Inferior parietal cortex (tissue), 1 donor: ENCODE data around the gene KIFAP3.
A peak's percentile ranks its signal among the peaks of the same experiment; 100 is the strongest.
"Not testable (repeated sequence)": the region's sequence is repeated elsewhere in the genome, so short reads cannot be mapped to it uniquely, and the experiment has no call there.

Experiments used
- DNase-seq: peaks from one replicate; pipeline ENCODE4 v3.0.0-alpha.2; 2016; ENCODE audit errors: extremely low spot score

KIFAP3 gene

DNA sequence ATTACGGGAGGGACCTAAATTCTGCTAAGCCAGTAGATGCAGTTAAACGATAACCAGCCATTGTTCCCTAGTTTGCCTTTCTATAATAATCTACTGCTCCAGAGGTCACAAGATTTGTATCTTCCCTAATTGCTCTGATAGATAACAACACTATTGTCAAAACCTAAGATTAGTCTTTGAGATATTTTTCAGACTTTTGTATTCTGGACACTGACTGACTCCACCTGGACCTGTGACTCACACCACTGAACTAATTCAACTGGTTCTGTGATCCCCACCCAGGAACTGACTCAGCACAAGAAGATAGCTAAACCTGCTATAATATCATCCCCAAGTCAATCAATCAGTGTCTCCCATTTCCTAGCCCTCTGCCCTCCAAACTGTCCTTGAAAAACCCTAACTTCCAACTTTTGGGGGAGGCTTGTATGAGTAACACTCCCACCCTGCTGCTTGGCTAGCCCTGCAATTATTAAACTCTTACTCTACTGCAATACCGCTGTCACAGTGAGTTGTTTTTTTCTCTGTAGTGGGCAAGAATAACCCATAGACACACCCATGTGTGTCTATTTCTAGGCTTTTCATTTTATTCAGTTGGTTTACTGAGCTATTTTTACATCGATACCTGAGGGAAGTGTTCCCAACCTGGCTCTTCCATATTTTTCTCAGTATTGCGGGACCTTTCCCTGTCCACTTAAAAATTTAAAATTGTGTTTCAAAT is 11.2 kb downstream of the KIFAP3 start:
- no peak for DNase-seq

DNA sequence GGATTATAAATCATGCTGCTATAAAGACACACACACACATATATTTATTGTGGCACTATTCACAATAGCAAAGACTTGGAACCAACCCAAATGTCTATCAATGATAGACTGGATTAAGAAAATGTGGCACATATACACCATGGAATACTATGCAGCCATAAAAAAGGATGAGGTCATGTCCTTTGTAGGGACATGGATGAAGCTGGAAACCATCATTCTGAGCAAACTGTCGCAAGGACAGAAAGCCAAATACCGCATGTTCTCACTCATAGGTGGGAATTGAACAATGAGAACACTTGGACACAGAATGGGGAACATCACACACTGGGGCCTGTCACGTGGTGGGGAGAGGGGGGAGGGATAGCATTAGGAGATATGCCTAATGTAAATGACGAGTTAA is 12.8 kb downstream of the KIFAP3 start:
- not testable (repeated sequence) for DNase-seq

DNA sequence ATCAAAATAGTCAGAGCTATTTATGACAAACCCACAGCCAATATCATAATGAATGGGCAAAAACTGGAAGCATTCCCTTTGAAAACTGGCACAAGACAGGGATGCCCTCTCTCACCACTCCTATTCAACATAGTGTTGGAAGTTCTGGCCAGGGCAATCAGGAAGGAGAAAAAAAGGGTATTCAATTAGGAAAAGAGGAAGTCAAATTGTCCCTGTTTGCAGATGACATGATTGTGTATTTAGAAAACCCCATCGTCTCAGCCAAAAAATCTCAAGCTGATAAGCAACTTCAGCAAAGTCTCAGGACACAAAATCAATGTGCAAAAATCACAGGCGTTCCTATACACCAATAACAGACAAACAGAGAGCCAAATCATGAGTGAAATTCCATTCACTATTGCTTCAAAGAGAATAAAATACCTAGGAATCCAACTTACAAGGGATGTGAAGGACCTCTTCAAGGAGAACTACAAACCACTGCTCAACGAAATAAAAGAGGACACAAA is 14.4 kb downstream of the KIFAP3 start:
- DNase-seq: not testable (repeated sequence)

DNA sequence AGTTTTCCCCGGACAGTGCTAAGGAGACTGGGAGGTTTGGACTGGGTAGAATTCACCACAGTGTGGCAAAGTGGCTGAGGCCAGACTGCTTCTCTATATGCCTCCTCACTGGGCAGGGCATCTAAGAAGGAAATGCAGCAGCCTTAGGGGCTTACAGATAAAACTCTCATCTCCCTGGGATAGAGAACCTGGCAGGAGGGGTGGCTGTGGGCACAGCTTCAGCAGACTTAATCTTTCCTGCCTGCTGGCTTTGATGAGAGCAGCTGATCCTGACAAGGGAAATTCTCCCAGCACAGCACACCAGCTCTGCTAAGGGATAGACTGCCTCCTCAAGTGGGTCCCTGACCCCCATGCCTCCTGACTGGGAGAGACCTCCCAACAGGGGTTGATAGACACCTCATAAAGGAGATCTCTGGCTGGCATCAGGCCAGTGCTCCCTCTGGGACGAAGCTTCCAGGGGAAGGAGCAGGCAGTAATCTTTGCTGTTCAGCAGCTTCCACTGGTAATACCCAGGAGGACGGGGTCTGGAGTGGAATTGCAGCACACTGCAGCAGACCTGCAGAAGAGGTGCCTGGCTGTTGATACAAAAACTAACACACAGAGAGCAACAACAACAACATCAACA is 25.2 kb downstream of the KIFAP3 start:
- no peak for DNase-seq

DNA sequence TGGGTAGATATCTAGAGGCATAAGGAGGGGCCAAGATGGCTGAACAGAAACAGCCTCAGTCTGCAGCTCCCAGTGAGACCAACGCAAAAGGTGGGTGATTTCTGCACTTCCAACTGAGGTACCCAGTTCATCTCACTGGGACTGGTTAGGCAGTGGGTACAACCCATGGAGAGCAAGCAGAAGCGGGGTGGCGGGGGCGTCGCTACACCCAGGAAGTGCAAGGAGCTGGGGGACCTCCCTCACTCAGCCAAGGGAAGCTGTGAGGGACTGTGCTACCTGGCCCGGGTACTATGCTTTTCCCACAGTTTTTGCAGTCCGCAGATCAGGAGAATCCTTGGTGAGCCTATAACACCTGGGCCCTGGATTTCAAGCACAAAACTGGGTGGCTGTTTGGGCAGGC is 26.0 kb downstream of the KIFAP3 start:
- DNase-seq: no peak

DNA sequence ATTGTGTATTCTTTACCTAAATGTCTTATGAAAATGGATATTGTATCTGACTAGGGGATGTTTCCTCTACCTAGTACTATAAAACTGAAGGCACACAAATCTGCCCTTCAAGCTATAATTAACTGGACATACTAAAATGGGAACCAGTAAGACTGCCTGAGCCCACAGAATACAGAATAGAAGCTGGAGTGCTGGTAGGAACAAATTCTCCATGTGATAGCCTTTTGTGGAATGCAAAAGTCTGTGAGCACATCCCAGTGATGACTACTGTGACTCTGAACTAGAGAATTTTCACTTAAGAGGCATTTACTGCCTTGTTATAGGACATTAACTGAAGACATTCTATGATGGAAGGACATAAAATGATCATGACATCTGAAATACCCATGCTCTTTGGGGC is 30.3 kb downstream of the KIFAP3 start:
- DNase-seq: no peak

DNA sequence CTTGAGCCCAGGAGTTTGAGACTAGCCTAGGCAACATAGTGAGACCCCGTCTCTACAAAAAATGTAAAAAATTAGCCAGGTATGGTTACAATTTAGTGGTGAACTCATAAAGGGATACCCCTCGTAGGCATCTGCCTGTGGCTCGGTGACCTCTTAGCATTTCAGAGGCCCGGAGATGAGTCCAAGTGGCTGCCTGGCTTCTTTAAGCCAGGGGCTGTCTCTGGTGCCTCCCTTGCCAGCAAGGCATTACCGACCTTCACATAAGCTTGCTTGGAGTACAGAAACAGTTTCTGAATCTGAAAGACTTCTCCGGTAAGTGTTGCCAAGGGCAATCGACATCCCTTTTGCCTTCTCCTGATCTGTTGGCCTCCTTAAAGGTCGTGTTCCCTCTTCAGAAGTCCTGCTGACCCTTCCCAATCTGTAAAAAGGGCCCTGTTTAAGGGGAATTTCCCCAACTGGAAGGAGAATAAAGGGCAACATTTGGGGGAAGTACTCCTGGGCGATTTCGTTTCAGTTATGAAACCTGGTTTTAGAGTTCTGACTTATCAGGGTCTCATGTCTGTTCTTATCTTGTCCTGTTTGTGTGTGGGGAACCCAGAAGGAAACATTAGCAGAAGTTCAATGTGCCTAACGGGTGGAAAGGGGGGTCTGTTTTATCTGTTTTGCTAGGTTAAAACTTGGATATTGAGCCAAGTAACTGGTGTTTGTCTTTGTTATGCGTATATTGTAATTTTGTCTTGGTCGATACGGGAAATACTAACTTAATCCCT is 32.9 kb downstream of the KIFAP3 start:
- no peak for DNase-seq

DNA sequence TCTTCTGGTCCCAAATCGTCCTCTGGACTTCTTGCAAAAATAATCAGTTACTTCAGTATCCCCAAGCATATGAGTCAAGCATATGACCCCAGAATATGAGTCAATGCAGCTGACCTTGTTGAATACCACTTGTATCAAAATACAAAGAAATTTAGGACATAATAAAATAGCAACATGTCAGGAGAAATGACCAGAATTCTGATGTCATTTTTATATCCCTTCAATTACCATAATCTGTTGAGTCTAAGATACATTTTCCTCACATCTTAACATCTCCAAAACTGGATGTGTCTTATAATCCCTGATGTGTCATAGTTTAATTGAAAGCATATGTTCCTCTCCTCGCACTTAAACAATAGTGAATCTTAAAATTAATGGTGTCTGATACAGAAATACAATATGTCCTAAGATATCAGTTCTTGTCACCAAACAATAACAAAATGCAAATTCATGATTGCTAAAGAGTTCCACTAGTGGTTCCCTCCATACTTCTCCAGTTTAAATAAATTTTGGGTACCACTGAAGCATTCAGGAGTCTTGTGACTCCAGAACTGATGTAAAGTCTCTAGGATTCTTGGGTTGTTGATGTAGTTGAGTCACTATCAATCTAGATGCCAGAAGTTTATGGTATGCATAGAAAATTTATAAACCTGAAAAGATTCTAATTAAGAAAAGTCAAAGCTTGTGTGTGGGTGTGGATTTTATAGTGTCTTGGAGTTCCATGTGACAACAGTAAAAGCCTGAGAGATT is 41.8 kb downstream of the KIFAP3 start:
- DNase-seq: no peak

DNA sequence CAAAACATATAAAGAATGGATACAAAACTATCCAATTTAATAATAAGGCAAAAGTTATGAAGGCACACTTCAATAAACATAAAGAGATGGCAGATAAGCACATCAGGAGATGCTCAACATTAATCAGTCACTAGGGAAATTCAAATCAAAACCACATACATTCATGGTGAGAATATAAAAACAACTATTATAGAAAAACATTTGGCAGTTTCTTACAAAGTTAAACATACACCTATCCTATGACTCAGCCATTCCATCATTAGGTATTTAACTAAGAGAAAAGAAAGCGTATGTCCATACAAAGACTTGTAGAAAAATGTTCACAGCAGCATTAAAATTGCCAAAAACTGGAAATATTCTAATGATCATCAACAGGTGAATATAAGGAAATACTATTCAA is 44.3 kb downstream of the KIFAP3 start:
- DNase-seq: no peak

DNA sequence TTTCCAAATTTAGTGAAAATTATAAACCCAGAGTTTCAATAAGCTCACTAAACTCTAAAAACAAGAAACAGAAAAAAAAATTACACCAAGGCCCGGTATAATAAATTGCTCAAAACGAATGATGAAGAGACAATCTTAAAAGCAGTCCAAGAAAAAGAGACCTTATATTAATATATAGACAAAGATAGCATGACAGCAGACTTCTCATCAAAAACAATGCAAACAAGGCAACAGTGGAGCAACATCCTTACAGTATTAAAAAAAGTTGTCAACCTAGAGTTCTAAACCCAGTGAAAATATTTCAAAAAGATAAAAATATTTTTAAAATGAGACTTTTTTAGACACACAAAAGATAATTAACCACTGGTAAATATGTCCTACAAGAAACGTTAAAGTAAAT is 46.7 kb downstream of the KIFAP3 start:
- no peak for DNase-seq

DNA sequence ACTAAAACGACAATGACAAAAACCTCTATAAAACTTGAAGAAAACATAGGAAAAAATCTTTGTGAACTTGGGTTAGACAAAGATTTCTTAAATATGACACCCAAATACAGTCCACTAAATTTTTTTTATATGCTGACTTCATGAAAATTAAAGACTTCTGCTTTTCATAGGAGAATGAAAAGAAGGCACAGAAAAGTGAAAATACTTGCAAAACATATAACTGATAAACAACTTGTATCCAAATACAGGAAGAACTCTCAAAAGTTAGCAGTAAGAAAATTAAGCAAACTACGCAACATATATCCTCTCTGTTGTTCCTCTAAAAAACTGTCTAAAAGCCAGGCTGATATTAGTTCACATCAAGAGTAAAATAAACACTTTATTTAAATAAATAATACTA is 53.6 kb downstream of the KIFAP3 start:
- DNase-seq: no peak

DNA sequence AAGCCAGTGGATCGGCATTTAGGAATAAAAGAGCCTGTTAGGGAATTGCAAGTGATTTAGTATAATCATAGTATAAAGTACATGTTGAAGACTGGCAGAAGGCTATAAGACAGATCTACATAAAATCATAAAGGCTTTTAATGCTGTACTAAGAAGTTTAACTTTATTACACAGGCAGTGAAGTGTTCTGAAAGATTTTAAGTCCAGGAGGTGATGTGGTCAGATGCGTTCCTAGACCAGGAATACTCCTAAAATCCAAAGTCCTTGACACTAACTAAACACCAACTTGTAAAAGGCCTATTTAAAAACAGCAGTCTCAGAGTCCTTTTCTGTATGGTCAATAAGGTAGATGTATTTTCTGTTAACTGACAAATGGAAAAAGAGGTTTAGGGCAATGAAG is 57.0 kb downstream of the KIFAP3 start:
- DNase-seq: no peak

DNA sequence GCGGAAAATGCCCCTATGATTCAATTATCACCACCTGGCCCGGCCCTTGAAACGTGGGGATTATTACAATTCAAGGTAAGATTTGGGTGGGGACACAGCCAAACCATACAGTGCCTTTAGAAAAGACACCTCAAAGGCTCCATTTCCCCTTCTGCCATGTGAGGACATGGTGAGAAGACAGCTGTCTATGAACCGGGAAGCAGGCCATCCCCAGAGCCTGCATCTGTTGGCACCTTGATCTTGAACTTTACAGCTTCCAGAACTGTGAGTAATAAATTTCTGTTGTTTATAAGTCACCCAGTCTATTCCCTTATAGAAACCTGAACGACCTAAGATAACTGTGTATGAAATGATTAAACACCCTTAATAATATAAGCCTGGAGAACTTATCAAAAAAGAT is 61.6 kb downstream of the KIFAP3 start:
- DNase-seq: no peak

DNA sequence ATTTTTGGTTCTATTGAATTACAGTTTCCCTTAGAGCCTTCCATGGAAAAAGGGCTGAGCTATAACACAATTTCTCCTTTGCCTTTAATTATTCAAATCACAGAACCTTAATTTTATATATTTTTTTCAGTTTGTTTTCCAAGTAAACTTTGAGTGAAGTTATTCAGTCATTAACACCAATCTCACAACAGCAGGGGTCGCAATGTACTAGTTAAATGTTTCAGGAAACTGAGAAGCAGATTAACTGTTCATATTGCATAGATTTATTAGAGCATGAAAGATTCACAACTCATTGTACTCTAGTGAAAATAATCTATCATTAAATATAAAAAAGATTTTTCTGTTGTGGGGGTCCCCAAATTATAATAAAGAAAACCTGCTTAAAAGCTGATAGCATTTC is 64.1 kb downstream of the KIFAP3 start:
- DNase-seq: no peak

DNA sequence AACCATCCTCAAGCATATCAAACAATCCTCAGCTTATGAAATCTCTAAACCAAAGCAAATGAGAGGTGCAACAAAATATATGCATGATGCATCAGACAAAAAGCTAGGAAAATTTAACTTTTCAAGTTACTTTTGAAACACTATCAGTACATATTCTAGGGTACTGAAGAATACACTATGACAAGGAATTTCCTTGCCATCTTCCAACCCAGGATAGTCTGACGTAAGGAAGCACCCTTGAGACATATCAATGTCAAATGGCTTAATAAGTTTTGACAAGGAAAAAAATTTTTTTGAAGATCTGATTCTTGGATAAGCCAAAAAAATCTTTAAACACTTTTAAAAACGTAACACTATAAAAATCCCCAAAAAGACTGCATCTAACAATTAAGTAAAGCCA is 64.9 kb downstream of the KIFAP3 start:
- DNase-seq: no peak

DNA sequence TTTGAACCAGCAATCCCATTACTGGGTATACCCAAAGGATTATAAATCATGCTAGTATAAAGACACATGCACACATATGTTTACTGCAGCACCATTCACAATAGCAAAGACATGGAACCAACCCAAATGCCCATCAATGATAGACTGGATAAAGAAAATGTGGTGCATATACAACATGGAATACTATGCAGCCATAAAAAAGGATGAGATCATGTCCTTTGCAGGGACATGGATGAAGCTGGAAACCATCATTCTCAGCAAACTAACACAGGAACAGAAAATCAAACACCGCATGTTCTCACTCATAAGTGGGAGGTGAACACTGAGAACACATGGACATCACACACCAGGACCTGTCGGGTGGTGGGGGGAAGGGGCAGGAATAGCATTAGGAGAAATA is 65.8 kb downstream of the KIFAP3 start:
- not testable (repeated sequence) for DNase-seq

DNA sequence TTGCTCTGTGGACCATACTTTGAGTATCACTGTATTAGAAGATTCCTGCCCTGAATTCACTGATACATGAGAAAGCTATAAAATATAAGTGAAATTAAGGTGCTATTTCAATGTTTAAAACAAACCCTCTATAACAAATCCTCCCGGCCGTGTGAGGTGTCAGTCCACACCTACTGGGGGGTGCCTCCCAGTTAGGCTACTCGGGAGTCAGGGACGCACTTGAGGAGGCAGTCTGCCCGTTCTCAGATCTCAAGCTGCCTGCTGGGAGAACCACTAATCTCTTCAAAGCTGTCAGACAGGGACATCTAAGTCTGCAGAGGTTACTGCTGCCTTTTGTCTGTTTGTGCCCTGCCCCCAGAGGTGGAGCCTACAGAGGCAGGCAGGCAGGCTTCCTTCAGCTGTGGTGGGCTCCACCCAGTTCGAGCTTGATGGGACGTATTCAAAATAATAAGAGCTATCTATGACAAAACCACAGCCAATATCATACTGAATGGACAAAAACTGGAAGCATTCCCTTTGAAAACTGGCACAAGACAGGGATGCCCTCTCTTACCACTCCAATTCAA is 71.1 kb downstream of the KIFAP3 start:
- not testable (repeated sequence) for DNase-seq

DNA sequence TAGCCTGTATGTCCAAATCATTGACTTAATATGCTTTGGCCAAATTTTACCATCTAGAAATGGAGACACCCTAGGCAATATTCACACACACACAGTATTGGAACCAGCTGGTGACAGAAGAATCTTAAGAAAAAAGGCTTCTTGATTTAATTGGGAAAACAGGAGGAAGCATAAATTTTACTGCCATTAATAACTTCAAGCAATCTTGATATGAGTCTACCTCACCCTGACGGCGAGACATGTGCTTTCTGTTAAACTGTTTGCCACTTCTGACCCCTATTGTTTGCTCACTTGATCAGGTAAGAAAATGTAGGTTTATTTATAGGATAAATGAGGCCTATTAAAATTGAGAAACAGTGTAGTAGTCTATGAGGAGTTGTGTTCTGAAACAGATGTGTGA is 73.2 kb downstream of the KIFAP3 start:
- no peak for DNase-seq

DNA sequence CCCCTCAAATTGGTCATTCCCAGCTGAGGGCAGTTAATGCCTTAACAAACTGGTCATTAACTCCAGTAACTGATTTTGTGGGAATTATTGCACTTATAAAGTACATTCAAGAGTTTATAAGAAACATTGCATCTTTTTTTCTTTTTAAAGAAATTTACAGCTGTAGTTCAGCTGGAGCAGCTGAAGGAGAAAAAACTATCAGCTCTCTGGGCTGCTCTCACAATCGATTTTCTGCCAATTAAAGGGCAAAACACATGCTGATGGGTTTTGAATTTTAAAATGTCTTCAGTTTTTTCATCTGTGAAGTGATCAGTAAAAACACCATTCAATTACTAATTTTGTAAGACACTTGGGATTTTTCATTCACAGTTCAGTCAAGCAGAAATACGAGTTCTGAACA is 74.7 kb downstream of the KIFAP3 start:
- DNase-seq: no peak

DNA sequence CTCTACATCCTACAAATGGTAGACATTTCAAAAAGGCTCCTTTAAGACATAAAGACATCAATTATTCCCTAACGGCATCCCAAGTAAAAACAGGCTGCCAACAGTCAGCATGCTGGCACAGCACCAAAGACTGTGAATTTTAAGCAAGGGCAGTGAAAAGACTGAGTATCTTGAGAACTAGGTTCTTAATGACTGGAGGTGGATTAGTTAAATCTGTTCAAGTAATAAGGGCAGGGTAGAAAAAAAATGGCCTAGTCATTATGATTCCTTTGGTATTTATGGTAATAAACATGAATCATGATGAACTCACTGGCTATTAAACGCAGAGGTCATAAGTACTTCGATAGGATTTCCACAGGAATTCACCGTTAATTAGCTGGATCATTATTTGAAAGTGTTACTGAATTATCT is 75.2 kb downstream of the KIFAP3 start:
- DNase-seq: peak; percentile 32

DNA sequence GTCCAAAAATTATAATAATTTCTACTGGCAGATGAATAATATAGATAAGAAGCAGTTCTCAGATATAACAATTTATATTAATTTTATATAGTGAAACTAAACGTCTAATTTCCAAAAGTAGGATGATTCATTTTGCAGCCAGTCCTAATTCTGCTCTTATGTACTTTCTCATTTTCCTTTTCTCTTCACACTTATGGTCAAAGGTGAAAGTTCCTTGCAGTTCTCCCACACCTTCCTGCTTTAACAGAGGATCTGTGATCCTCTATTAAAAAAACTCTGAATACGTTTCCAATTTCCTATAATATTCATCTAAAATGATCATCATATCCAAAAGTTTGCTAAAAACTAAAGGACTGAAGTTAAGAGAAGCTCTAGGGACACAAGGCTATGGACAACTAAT is 78.5 kb downstream of the KIFAP3 start:
- no peak for DNase-seq

DNA sequence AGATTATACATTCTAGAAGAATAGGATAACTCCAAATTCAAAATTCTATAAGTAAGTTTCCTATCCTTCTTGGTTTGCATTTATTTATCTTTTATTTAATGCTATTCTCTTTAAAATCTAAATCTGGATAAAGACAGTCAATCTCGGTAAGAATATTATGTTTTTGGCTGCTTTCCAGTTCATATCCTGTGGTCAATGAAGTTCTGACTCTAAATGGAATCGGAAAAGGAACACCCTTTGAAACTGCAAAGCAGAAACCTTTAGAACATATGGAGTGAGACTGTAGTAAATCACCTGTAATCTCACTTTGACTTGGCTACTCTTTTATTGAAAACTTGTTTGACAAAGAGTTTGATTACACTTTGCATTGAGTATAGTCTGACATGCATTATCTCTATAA is 85.2 kb downstream of the KIFAP3 start:
- no peak for DNase-seq
